HG03575 (cell line): ENCODE measurements around the gene ADCY3.
"Not testable (repeated sequence)": the region's sequence is repeated elsewhere in the genome, so short reads cannot be mapped to it uniquely, and the experiment has no call there.

Experiments used
- ATAC-seq: cut with Tn5 transposase; IDR thresholded peaks from one replicate; pipeline ENCODE4 v1.9.1; 2021; ENCODE audit not compliant: unreplicated experiment, insufficient number of reproducible peaks, low FRiP score; ENCODE audit errors: extremely low read depth

The ADCY3 gene

GRCh38 chr2:24839729-24840128, 80.3 kb downstream of the ADCY3 start:
- no peak for ATAC-seq

DNA sequence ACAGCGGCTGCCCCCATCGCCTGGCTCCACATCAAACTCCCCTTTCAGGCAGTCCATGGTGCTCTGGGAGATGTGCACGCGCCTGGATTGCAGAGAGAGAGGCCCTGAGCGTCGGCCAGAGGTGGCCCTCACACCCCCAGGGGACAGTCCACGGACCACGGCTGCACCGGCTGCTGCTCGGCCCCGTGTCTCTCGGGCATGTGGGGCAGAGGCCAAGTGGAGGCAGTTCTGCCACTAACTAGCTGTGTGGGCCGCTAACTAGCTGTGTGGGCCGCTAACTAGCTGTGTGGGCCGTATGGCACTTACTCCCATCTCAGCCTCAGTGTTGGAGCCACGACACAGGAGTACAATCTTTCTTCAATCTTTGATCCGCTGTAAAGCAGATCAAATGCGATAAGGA, 81.5 kb downstream of the ADCY3 start:
- ATAC-seq, result no peak

GRCh38 chr2:24837996-24838513, 82.0 kb downstream of the ADCY3 start:
- ATAC-seq, result no peak

- no peak for ATAC-seq
Observed at GRCh38 chr2:24836706-24837105, 83.3 kb downstream of the ADCY3 start.

DNA sequence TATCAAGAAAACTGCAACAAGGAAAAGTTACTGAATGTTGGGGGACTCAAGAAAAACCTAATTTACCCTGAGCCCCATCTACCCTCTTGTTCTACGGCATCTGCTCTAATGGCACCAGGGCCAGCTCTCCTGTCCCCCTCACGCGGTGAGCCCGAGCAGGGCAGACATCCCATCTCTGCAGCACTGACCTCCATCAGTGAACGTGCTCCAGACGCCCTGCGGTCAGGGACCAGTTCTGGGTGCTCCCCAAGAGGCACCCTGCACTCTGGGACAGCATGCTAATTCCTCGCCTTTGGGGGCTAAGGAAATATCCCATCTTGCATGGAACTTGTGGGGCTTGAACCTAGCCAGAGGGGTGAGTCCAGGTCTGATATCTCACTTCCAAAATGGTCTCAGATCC, 83.8 kb downstream of the ADCY3 start:
- no peak for ATAC-seq

GRCh38 chr2:24835411-24835810, 84.6 kb downstream of the ADCY3 start:
- ATAC-seq, result not testable (repeated sequence)

GRCh38 chr2:24834733-24835395, 85.2 kb downstream of the ADCY3 start:
- no peak for ATAC-seq

DNA sequence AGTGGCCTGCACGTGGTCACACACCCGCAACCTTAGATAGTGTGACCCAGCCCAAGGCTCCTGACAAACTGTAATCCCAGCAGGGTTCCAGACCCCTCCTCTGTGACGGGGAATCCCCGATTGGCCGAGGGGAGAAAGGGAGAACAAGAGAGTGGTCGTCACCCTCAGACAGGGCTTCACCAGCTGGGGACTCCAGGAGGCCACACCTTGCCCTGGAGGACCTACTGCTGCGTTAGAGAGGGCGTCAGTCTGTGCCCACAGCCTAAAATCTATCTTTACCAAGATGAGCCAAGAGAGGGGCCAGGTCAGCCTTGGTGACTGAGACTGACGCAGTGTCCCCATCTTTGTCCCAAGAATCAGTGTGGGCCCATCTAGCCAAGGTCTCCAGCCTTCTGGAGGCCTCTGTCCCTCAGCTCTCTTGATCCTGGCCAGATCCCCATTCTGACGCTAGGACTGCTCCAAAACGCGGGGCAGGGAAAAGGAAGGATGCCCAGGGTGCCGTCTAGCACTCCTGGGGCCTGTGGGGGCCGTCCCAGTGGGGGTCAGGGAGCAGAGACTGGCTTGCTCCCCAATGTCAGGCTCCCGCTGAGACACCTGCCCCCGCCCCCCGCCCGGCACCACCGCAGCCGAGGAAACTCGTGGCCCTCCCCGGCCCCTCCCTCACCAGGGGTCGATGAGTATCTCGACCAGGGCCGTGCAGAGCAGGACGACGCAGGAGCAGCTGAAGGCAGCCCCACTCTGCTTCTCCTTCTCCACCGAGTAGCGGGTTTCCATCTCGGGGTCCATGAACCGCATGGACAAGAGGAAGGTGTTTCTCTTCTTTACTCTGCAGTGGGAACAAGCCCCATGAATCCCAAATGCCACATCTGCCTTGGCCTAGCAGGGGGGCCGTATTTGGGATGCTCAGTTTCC, 86.0 kb downstream of the ADCY3 start:
- ATAC-seq, result no peak

DNA sequence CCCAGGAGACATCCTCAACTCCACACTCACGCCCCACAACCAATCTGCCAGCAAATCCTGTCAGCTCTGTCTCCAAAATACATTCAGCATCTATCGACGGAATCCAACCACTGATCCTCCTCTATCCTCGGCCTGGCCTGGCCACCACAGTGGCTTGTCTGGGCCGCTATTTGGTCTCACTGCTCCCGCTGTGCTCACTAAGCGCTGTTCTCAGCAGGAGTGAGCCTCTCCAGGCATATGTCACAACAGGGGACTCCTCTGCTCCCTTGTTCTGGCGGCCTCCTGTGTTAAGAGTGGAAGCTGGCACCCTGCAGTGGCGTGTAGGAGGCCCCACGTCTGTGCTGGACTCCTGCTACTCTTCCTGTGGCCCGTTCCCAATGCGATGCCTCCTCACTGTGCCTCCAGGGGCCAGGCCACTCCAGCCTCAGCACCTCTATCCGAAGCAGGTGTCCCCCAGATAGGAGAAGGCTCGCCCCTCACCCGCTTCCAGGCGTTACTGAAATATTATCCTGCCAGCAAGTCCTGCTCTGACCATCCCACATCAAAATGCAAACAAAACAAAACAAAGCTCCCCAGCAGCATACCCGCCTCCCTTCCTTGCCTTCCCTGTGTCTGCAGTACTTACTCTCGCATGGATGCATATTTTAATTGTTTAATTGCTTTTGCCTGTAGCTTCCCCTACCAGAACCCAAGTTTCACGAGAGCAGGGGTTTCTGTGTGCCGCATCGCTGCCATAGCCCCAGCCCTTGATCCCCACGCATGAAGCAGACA, 86.9 kb downstream of the ADCY3 start:
- ATAC-seq, result no peak

DNA sequence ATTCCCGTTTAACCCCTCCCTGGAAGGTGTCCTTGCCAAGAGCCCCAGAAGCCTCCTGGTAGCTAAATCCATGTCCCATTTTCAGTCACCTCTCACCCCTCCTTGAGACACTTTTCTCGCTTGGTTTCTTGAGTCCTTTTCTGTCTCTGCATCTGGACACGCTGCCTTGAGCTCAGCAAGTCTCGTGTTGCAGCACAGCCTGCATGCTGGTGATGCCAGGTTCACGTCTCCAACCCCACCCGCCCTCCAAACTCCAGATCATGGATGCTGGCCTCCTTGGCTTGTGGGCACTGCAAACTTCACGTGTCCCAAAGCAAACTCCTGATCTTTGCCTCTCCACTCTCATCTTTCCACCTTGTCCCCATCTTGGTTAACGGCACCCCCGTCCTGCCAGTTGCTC, 87.5 kb downstream of the ADCY3 start:
- no peak for ATAC-seq

DNA sequence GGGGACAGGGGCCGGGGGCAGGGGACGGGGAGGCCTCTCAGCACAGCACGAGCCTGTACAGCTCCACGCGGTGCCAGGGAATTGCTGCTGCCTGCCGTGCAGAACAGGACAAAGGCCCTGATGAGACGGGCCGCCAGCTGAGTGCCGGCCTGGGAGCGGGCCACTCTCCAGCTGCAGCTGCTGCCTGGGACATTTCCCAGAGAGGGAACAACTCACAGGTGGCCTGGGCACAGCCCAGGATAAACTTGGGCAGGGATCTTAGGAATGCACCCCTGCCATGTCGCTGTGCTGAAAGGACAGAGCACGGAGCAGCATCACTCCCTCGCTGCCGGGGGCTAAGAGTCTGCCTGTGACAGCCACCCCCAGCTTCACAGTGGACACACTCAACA, 88.0 kb downstream of the ADCY3 start:
- ATAC-seq, result no peak

DNA sequence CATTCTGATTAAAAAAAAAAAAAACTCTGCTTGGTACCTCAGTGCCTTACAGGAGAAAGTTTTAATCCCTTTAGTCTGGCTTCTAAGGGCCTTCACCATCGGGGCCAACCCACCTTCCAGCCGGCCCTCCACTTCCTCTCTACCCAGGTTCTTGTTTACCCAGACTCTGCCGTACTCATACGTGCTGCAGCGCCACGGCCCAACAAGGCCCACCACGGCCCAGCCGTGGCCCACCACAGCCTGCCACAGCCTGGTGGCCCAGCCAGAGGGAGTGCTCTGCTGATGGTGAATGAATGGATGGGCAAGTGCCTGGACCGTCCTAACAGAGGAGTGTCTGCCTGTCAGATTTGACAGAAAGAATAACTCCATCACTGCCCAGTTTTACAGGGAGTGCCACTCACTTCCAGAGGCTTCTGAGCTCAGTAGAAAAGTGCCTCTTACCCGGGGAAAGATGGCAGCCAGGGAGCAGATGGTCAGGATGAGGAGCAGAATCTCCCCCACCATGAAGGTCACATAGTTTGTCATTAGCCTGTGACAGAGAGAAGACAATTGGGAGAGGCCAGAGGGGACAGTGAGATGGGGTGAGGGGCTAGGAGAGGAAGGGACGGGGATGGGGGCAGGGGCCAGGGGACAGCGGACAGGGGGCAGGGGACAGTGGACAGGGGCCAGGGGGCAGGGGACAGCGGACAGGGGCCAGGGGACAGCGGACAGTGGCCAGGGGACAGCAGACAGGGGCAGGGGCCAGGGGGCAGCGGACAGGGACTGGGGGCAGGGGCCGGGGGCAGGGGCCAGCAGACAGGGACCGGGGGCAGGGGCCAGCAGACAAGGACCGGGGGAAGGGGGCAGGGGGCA, 88.6 kb downstream of the ADCY3 start:
- no peak for ATAC-seq

GRCh38 chr2:24830786-24831185, 89.3 kb downstream of the ADCY3 start:
- no peak for ATAC-seq

DNA sequence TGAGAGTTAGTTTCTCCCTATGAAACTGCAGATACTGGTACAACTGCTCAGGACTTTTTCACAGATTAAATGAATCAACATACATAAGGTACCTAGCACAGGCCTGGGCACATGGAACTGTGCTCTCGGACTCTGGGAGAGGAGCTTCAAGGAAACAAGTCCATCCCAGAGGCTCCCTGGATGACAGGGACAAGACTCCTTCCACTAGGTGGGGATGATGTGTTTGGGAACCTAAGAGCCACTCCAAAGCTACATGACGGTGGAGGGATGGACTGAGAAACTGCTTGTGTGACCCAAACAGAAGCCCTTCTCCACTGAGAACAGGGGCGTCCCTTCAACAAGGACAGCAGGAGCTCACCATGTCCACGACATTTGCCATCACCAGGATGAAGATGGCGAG, 89.7 kb downstream of the ADCY3 start:
- no peak for ATAC-seq

DNA sequence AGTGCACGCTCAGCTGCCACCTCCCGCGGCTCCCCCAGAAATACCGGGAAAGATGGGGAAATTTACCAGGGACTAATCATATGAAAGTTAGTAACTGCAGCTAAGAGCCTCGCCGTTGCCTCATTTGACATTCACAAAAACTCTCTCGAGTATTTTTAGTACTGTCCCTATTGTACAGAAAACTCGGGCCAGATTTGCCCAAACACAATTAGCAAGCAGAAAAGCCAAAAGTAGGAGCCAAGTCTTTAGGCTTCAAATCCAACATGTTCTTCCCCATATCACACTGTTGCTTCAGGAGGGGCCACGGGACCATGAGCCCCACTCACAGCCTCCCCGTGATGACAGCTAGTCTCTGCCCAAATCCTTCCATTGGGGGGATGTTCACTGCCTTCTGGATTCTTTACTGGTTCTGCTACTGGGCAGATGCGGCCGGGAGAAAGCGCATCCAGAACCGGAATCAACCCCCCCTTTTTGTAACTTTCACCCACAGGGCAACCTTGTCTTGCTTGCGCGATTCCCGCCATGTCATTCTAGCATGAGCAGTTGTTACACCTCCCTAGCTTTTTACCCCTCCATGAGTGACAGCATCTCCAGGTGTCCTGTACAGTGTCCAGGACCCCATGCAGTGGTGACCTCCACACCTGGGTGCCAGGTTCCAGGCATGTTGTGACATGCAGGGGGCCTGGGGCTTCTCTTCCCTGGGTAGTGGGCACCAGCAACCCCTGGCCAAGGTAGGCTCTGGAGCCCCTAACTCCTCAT, 91.6 kb downstream of the ADCY3 start:
- no peak for ATAC-seq

DNA sequence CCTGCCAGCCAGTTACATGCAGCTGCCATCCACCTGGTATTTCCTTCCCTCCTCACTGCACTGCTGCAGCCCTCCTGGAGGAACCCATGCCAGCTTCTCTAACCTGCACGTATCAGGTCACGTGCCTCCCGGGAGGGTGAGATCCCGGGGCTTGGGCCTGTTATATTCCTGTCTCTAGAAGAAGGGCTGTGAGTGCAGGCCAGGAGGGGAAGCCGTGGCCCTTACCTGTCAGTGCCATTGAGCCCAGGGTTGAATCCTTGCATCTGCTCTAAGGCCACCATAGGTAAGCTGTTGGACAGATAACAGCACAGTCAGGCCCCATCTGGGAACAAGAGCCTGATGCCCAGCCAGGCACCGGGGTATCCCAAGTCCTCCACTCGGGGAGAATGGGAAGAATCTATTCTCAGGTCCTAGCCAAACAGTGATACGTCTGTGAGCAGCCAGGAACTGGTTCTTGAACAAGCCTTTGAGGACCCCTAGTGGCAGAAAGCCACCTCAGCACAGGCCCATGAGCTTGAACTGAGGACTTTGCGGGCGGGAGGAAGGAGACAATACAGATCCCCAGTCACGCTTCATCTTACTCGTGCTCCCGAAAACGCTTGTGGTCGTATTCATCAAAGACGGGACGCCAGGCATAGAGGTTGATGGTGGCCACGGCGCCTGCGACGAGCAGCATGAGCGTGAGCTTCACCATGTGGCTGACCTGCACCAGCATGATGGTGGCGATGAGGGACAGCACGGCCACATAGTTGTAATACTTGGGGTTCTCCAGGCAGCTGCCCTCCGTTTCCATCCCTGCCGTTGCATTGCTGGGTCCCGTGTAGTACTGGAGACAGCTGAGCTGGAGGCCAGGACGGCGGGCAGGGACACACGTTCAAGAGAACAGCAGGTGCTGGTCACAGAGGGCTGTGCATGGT, 92.5 kb downstream of the ADCY3 start:
- ATAC-seq, result no peak

DNA sequence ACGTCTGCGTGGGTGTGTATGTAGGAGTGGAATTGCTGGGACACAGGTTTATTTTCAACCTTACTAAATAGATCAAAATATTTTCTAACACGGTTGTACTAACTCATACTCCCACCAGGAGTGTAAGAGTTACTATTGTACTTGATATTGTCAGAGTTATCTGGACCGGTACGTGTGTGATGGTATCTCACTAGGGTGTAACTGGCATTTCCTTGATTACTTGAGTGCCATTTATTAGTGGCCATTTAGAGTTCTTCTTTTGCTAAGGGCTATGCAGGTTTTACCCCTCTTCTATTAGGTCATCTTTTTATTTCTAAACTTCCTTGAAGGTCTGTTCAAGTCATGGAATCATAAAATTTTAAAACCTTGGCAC, 93.3 kb downstream of the ADCY3 start:
- ATAC-seq, result no peak
